Muscle of leg (tissue), 11 donors: ENCODE results near the gene CCNJL. TPM values are rescaled to one million over a fixed set of nuclear protein-coding genes. Genes with fewer than 3 reads are reported as not detected.

Experiments used
- DNase-seq: peaks from one replicate; pipeline ENCODE4 v3.0.0; 2013
- H3K27ac ChIP-seq: one replicate; pipeline ENCODE4 v1.5.1; 2013; ENCODE audit warnings: mild to moderate bottlenecking, low read length, control low read depth
- H3K27me3 ChIP-seq: one replicate; pipeline ENCODE4 v1.6.1; 2013; ENCODE audit warnings: low read length; ENCODE audit not compliant: control insufficient read depth, insufficient read depth
- H3K36me3 ChIP-seq: one replicate; pipeline ENCODE4 v1.6.1; 2013; ENCODE audit warnings: low read length; ENCODE audit not compliant: control insufficient read depth, insufficient read depth
- H3K4me1 ChIP-seq: one replicate; pipeline ENCODE4 v1.6.1; 2013; ENCODE audit warnings: low read length; ENCODE audit not compliant: control insufficient read depth, insufficient read depth
- H3K4me3 ChIP-seq: one replicate; pipeline ENCODE4 v1.5.1; 2013; ENCODE audit warnings: low read length, control low read depth
- H3K9me3 ChIP-seq: replicated peaks from 2 replicates; pipeline ENCODE4 v1.6.1; 2013; ENCODE audit warnings: low read depth, low read length; ENCODE audit not compliant: control insufficient read depth
- WGBS: methylation state at CpG from one replicate; pipeline ENCODE4 v1.1.5; 2013; ENCODE audit warnings: missing lambda C conversion rate; ENCODE audit not compliant: insufficient coverage; 5-methylcytosine and 5-hydroxymethylcytosine counted together
- polyA plus RNA-seq, 8 donors: library from polyadenylated mRNA; unstranded; fragments of 120-200 nt; gene quantifications; one replicate each; pipeline versions ENCODE4 v1.2.1 to v1.2.3, GENCODE V29; 2013; ENCODE audit warnings: inconsistent platforms in 1 of 8, low replicate concordance in 1 of 8; ENCODE audit not compliant: insufficient read length in 8 of 8, insufficient read depth in 1 of 8
- total RNA-seq: library from RNA; stranded (reverse); fragments of 120-200 nt; gene quantifications from one replicate; pipeline ENCODE4 v1.2.4, GENCODE V29; 2013

Gene CCNJL
- total and polyA plus RNA-seq, 9 donors: 3.8 to 6.6 (median 5.9) TPM

DNA sequence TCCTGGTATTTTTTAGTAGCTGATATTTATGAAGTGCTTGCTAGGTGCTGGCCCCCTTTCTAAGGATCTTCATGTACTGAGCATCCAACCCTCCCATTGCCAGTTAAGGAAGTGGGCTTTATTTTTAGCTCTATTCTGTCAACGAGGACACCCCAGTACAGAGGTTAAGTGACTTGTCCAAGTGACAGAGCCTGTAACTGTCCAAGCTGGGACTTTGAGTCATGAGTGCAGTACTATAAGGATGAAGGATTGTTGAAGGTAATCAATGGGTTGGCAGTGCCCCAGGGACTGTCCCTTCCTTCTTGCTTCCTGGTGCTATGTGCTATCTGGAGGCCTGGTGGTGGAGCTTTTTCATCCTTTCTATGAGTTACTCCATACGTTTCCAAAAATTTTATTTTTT is 101.0 kb downstream of the CCNJL start:
- Histone ChIP-seq H3K27me3 (no peaks in the 10 kb centered on the region), H3K4me3 (no peak overlapping the region), H3K4me1 (no peaks in the 10 kb centered on the region), H3K36me3 (no peaks in the 10 kb centered on the region), H3K27ac (no peak overlapping the region), H3K9me3 (no peaks in the 10 kb centered on the region)
- DNase-seq: no peak
- no CpG with 5 or more reads among the region's 2 CpGs for WGBS

DNA sequence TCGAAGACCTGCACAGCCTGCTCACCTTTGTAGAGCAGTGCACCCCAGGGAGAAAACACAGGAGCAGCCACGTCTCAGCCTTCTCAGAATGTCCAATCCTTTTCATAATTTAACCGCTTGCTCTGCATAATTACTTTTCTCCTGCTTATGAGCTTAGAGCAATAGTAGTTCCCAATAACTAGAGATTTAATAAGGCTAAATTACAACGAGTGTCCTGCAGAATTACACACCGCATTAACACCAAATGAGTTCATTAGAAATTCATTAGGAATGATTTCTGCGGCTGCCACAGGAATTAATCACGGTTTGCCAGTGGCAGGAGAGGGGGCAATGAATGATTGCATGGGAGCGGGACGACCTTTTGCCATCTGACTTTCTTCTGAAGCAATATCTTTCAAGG is 101.8 kb downstream of the CCNJL start:
- 100% methylated on average over 1 of the region's 9 CpGs for WGBS
- no peaks in the 10 kb centered on the region for H3K27me3 ChIP-seq

DNA sequence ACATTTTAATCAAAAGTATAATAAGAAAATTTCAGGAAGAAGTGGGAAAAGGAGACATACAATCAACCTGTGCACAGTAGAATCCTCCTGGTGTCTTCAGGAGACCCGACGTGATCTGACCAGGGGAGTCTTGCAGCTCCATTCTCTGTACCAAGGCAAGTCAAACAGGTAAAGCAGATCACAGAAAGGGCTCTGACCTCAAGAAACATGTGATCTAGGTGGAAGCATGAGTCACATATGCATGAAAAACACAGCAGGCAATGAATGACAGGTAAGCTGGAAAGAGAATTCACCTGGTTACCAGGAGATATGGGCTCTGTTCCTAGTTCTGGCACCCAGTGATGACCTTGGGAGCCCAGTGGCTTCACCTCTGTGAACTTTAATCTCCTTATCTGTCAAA is 102.4 kb downstream of the CCNJL start:
- Histone ChIP-seq H3K27me3 (no peaks in the 10 kb centered on the region), H3K27ac (no peak overlapping the region), H3K36me3 (no peaks in the 10 kb centered on the region), H3K4me3 (no peak overlapping the region), H3K9me3 (no peaks in the 10 kb centered on the region), H3K4me1 (no peaks in the 10 kb centered on the region)
- DNase-seq: no peak
- WGBS: 100% methylated on average over 2 of the region's 2 CpGs

More for the DNA sequence above, 101.8 kb downstream of the CCNJL start:
- no peaks in the 10 kb centered on the region for H3K36me3 ChIP-seq
- H3K9me3 ChIP-seq: no peaks in the 10 kb centered on the region
- no peak overlapping the region for H3K27ac ChIP-seq
- no peak for DNase-seq
- no peaks in the 10 kb centered on the region for H3K4me1 ChIP-seq
- no peak overlapping the region for H3K4me3 ChIP-seq

DNA sequence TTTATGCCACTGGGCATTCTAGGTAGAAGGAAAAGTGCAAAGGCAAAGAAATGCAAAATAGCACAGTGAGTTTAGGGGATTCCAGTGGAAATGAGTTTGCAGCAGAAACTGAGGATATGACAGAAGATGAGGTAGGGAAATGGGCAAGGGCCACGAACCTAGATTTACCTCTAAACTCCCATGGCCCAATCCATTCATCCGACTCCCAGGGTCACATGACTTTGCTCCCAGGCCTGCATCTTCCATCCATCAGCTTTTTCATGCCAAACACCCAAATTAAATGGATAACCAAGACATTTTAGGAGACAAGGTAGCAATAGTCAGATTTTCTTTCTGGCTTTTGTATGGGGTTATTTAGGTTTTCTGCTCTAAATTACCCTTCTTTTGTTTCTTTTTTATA is 105.3 kb downstream of the CCNJL start:
- H3K9me3 ChIP-seq: no peaks in the 10 kb centered on the region
- DNase-seq: no peak
- no peak overlapping the region for H3K4me3 ChIP-seq
- no peaks in the 10 kb centered on the region for H3K4me1 ChIP-seq
- H3K27me3 ChIP-seq: no peaks in the 10 kb centered on the region
- H3K36me3 ChIP-seq: no peaks in the 10 kb centered on the region
- no CpG with 5 or more reads among the region's 2 CpGs for WGBS
- no peak overlapping the region for H3K27ac ChIP-seq

Other genes starting within 250 kb of the CCNJL start
- gene PWWP2A, start 193.1 kb downstream of the CCNJL start, total RNA-seq: 19.1 TPM
- gene PWWP2A, start 193.1 kb downstream of the CCNJL start, polyA plus RNA-seq: 10 to 100 TPM; 12.1 to 15.5 (median 14.0) TPM
- 0.09 TPM for gene FABP6, start 83.1 kb downstream of the CCNJL start, total RNA-seq
- gene FABP6, start 83.1 kb downstream of the CCNJL start, polyA plus RNA-seq: under 1 TPM in 6 of 8 donors, not detected in 2; 0.21 to 0.90 (median 0.38) TPM
- 26.8 TPM for gene C1QTNF2, start 58.1 kb upstream of the CCNJL start, total RNA-seq
- 10 to 100 TPM; 24.3 to 31.8 (median 26.9) TPM for gene C1QTNF2, start 58.1 kb upstream of the CCNJL start, polyA plus RNA-seq
- 11.9 TPM for gene FAM200C, start 87.5 kb upstream of the CCNJL start, total RNA-seq
- 10 to 100 TPM in 2 of 8 donors, 1 to 10 TPM in 6; 9.0 to 14.5 (median 9.8) TPM for gene FAM200C, start 87.5 kb upstream of the CCNJL start, polyA plus RNA-seq
- 33.6 TPM for gene SLU7, start 106.5 kb upstream of the CCNJL start, total RNA-seq
- 10 to 100 TPM; 28.3 to 49.3 (median 40.7) TPM for gene SLU7, start 106.5 kb upstream of the CCNJL start, polyA plus RNA-seq
- gene PTTG1, start 109.3 kb upstream of the CCNJL start, total RNA-seq: 40.5 TPM
- 10 to 100 TPM; 29.8 to 45.5 (median 38.2) TPM for gene PTTG1, start 109.3 kb upstream of the CCNJL start, polyA plus RNA-seq